RWPE2 (cell line): ENCODE data around the gene ZNF862.
A peak's percentile ranks its signal among the peaks of the same experiment; 100 is the strongest.

Source experiments
- ATAC-seq: fragments of 200-7000 bp; cut with Tn5 transposase; 3 replicates; pipeline ENCODE4 v1.9.1; 2021; ENCODE audit warnings: low read depth
- DNase-seq: peaks from one replicate; pipeline ENCODE4 v3.0.0-alpha.2; 2020; ENCODE audit warnings: low spot score
- H3K27ac ChIP-seq: fragments of 450-650 bp; 2 replicates; pipeline ENCODE4 v1.5.1; 2017; ENCODE audit warnings: mild to moderate bottlenecking; ENCODE audit not compliant: poor library complexity, severe bottlenecking
- H3K27me3 ChIP-seq: fragments of 250-450 bp; sonication (Bioruptor Pico); 2 replicates; pipeline ENCODE4 v1.5.1; 2021; ENCODE audit warnings: mild to moderate bottlenecking, moderate library complexity; ENCODE audit not compliant: insufficient read depth, poor library complexity, severe bottlenecking
- H3K36me3 ChIP-seq: fragments of 250-450 bp; sonication (Bioruptor Pico); 2 replicates; pipeline ENCODE4 v1.5.1; 2020; ENCODE audit warnings: low read depth, mild to moderate bottlenecking, moderate library complexity
- H3K4me1 ChIP-seq: fragments of 250-450 bp; sonication (Bioruptor Pico); 2 replicates; pipeline ENCODE4 v1.5.1; 2021; ENCODE audit warnings: mild to moderate bottlenecking, moderate library complexity; ENCODE audit not compliant: insufficient read depth, poor library complexity, severe bottlenecking
- H3K4me3 ChIP-seq: fragments of 250-450 bp; sonication (Bioruptor Pico); 2 replicates; pipeline ENCODE4 v1.5.1; 2021; ENCODE audit warnings: mild to moderate bottlenecking, moderate library complexity; ENCODE audit not compliant: severe bottlenecking
- H3K9me3 ChIP-seq: fragments of 250-450 bp; sonication (Bioruptor Pico); 2 replicates; pipeline ENCODE4 v1.5.1; 2021; ENCODE audit warnings: mild to moderate bottlenecking, moderate library complexity; ENCODE audit not compliant: severe bottlenecking
- TF ChIP-seq, protein P1 (sequence below): fragments of 450-650 bp; IDR thresholded peaks from one replicate; pipeline ENCODE4 v1.5.1; 2017; ENCODE audit warnings: mild to moderate bottlenecking, moderate library complexity; ENCODE audit not compliant: poor library complexity, severe bottlenecking

The ZNF862 gene

DNA sequence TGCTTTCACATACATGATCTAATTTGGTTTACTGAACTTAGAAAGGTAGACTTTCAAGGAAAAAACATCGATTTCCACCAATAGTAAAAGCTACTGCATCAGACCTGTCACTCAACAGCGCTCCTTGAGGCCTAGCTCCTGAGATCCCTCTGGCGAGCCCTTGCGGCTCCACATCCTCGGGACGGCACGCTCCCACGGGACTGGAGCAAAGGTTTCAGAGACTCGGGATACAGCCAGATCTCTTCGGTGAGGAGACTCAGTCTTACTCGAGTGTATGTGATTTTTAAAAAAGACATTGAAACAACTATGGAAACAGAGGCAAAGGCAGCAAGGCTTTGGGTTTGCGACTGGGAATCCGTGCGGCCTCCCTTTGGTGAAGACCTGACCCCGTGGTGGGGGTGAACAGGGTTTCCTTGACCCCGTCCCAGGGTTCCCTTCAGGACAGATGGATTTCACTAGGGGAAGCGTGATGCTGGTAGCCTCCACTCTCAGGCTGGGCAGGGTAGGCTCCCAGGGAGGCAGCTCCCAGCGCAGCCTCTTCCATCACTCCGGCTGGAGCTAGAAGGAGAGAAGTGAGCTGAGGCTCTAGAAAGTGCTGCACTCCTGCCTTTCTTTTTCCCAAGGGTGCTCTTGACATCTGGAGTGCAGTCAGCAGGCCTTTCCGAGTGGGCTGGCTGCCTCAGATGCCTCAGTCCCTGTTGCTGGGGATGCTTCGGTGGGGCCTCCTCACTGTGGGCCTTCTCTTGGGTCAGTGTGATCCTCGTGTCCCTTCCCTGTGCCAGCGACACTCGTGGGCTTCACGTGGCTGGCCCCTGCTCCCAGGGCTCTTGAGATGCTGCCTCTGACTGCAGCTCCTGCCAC is 29.8 kb downstream of the ZNF862 start:
- H3K36me3 ChIP-seq, result no peaks in the 10 kb centered on the region

DNA sequence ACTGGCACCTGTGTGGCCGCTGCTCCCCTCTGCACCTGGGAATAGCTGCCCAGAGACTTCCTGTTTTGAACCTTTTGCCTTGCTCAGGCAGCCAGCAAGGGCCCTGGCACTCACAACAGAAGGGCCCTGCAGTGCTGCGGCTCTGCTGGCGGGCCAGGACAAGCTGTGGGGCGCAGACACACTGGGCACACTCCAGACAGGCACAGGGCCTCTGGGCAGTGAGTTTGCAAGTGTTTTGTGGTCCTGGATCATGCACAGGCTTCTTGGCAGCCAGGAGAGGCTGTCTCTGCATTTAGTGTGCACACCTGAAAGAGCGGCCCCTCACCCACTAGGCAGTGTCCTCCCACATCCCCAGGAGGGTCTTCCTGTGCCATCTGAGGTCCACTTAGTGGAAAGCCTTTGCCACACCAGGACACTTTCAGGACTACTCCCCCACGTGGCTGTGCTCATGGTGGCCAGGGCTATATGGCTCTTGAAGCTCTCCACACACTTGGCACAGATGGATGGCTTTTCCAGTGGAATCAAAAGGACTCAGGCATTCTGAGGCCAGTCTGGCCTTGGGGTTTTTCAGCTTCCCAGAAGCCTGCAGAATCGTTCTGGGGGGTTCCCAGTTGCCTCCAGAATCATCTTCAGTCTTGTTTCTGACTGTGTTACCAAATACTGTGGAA is 30.6 kb downstream of the ZNF862 start:
- H3K9me3 ChIP-seq, result no peaks in the 10 kb centered on the region
- TF ChIP-seq, protein P1, sequence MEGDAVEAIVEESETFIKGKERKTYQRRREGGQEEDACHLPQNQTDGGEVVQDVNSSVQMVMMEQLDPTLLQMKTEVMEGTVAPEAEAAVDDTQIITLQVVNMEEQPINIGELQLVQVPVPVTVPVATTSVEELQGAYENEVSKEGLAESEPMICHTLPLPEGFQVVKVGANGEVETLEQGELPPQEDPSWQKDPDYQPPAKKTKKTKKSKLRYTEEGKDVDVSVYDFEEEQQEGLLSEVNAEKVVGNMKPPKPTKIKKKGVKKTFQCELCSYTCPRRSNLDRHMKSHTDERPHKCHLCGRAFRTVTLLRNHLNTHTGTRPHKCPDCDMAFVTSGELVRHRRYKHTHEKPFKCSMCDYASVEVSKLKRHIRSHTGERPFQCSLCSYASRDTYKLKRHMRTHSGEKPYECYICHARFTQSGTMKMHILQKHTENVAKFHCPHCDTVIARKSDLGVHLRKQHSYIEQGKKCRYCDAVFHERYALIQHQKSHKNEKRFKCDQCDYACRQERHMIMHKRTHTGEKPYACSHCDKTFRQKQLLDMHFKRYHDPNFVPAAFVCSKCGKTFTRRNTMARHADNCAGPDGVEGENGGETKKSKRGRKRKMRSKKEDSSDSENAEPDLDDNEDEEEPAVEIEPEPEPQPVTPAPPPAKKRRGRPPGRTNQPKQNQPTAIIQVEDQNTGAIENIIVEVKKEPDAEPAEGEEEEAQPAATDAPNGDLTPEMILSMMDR, result no peak
- ATAC-seq (no peak), DNase-seq (peak; percentile 29)
- no peak overlapping the region for H3K4me3 ChIP-seq
- H3K27me3 ChIP-seq, result no peaks in the 10 kb centered on the region
- H3K36me3 ChIP-seq, result no peaks in the 10 kb centered on the region
- no peak overlapping the region for H3K27ac ChIP-seq
- H3K4me1 ChIP-seq, result no peaks in the 10 kb centered on the region

More for the DNA sequence above, 29.8 kb downstream of the ZNF862 start:
- no peaks in the 10 kb centered on the region for H3K9me3 ChIP-seq
- H3K4me3 ChIP-seq, result no peak overlapping the region
- no peak overlapping the region for H3K27ac ChIP-seq
- TF ChIP-seq, protein P1, result no peak
- DNase-seq (peak; percentile 35), ATAC-seq (no peak)
- no peaks in the 10 kb centered on the region for H3K27me3 ChIP-seq
- no peaks in the 10 kb centered on the region for H3K4me1 ChIP-seq

DNA sequence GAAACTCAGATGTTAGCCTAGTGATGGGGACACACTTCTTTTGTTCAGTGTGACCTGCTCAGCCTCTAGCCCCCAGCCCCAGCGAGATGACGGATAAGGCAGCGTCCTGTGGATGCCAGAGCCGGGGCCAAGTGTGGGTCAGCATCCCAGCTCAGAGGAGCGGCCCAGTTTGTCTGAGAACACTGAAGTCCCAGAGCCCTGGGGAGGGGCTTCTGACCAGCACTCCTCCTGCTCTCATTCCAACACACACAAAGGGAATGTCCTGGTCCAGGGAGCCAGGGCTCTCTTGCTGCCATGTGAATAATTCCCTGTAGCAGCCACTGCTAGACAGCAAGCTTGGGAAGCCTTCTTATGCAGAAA is 31.1 kb downstream of the ZNF862 start:
- Histone ChIP-seq H3K4me3 (no peak overlapping the region), H3K4me1 (no peaks in the 10 kb centered on the region), H3K9me3 (no peaks in the 10 kb centered on the region), H3K27me3 (no peaks in the 10 kb centered on the region), H3K36me3 (no peaks in the 10 kb centered on the region), H3K27ac (no peak overlapping the region)
- TF ChIP-seq, protein P1, result no peak
- DNase-seq, result no peak
- no peak for ATAC-seq

DNA sequence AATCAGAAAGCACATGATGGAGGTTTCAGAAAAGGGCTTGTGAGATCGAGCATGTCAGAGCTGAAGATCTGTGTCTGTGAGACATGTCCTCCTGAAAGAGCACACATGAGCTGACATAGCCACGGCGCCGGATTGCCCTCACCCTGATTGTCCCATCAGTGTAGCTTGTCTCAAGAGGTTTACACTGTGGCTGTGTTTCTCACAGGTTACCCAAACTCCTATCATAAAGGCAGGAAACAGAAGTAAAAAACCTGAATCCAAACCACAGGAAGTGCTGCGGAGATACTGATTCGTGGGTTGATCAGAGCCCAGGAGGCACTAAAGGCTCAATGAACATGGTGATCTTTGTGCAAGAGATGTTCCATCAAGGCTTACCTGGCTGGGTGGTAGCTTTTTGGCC is 31.7 kb downstream of the ZNF862 start:
- Histone ChIP-seq H3K27ac (no peak overlapping the region), H3K27me3 (no peaks in the 10 kb centered on the region), H3K4me1 (no peaks in the 10 kb centered on the region), H3K4me3 (no peak overlapping the region), H3K9me3 (no peaks in the 10 kb centered on the region), H3K36me3 (no peaks in the 10 kb centered on the region)
- TF ChIP-seq, protein P1, result no peak
- DNase-seq, result no peak
- ATAC-seq, result no peak

DNA sequence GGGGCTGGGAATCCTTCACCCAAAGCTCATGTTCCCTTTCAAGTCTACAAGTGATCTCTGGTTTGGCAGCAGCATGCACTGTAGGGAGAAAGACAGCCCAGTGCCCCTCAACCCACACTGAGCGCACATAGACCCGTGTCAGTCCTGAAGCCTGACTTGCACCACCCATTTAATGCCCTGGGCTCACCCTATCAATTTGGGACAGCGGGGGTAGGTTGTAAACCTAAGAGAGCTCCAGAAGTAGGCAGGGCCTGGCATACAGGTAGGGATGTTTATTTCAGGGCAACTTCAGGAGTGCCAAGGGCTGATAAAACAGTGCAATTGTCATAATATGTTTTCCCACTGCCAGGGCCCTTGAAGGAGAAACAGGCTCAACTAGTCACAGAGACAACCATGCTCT is 32.1 kb downstream of the ZNF862 start:
- Histone ChIP-seq H3K4me3 (no peak overlapping the region), H3K36me3 (no peaks in the 10 kb centered on the region), H3K9me3 (no peaks in the 10 kb centered on the region), H3K27ac (no peak overlapping the region), H3K27me3 (no peaks in the 10 kb centered on the region), H3K4me1 (no peaks in the 10 kb centered on the region)
- TF ChIP-seq, protein P1, result no peak
- no peak for ATAC-seq
- DNase-seq, result no peak
